HL-60/S4 treated with retinoic acid at 250 ng/mL for 4 days and 3 days (cell line): ENCODE results near the gene CCR6.
"Not testable (repeated sequence)": the region's sequence is repeated elsewhere in the genome, so short reads cannot be mapped to it uniquely, and the experiment has no call there.

ENCODE experiments used
- in situ Hi-C: fragments of 300-500 bp; cut with MboI; formaldehyde crosslinking; loops from 2 replicates; pipeline ENCODE4 v1.7.0; 2022; ENCODE audit warnings: low sequenced_read_pairs

CCR6 gene

GRCh38 chr6:167122827-167123657 is at the start of gene CCR6:
TSS of gene CCR6 (plus strand) at chr6:167123096. CDS start at chr6:167136135, 13,039 bp downstream.
- in situ Hi-C loops: no loop called here

DNA sequence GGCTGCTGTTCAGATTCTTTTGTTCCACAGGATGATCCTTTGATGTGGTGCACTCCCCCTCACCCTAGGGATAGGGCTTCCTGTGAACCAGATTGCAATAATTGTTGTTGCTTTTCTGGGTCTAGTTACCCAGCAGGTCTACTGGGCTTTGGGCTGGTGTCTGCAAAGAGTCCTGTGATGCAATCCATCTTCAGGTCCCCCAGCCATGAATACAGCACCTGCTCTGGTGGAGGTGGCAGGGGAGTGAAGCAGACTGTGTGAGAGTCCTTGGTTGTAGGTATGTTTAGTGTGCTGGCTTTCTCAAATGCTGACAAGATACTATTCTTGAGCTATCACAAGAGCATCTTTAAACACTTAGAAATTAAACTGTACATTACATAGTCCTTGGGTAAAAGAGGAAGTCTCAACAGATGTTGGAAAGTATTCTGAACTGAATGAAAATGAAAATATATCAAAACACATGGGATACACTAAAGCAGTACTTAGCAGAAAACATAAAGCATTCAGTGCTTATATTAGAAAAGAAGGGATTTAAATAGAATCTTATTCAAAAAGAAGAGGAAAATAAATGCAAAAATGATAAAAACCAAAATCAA is 49.1 kb upstream of the CCR6 start:
- in situ Hi-C loops: no loop called here

DNA sequence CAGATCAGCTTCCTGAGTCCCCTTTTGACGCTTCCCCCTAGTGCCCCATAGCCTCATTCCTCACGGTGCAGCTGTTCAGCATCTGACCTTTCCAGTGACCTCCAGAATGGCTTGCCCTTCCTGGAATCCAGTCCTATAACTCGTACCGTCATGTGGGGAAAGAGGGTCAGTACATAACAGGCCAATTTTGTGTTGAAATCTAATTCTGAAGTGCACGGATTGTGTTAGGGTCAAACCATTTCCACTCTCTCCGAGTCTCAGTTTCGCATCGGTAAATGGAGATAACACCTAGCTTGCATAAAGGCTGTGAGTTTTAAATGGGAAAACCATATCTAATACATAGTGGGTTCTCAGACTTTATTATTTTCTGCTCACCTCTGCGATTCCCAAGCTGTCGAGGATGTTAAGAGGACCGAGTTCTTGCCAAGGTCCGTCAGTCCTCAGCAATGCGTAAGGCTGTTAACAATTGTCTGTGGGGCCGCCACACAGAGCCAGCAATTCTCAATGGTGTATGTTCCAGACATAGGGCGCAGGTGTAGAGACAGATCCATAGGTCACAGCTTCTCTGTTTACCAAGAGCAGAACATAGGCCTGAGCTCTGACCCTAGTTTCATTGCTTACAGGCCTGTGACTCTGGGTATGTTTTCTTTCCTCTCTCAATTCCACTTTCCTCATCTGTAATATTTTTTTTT is 45.5 kb upstream of the CCR6 start:
- in situ Hi-C loops: no loop called here

- in situ Hi-C loops: no loop called here
Observed at GRCh38 chr6:167078745-167079144, 44.2 kb upstream of the CCR6 start.

GRCh38 chr6:167079853-167080297 is 43.0 kb upstream of the CCR6 start:
- in situ Hi-C loops: no loop called here

- in situ Hi-C loops: no loop called here
Observed at GRCh38 chr6:167087857-167088354, 35.0 kb upstream of the CCR6 start.

DNA sequence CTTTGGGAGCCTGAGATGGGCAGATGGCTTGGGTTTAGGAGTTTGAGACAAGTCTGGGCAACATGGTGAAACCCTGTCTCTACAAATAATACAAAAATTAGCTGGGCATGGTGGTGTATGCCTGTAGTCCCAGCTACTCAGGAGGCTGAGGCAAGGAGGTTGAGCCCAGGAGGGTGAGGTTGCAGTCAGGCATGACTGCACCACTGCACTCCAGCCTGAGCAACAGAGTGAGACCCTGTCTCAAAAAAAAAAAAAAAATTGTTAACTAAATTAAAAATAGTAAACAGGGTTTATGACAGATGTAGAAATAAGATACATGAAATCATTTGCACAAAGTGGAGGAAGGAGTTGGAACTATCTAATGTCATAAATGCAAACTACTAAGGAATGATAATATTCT is 34.2 kb upstream of the CCR6 start:
- in situ Hi-C loops: not testable (repeated sequence)

DNA sequence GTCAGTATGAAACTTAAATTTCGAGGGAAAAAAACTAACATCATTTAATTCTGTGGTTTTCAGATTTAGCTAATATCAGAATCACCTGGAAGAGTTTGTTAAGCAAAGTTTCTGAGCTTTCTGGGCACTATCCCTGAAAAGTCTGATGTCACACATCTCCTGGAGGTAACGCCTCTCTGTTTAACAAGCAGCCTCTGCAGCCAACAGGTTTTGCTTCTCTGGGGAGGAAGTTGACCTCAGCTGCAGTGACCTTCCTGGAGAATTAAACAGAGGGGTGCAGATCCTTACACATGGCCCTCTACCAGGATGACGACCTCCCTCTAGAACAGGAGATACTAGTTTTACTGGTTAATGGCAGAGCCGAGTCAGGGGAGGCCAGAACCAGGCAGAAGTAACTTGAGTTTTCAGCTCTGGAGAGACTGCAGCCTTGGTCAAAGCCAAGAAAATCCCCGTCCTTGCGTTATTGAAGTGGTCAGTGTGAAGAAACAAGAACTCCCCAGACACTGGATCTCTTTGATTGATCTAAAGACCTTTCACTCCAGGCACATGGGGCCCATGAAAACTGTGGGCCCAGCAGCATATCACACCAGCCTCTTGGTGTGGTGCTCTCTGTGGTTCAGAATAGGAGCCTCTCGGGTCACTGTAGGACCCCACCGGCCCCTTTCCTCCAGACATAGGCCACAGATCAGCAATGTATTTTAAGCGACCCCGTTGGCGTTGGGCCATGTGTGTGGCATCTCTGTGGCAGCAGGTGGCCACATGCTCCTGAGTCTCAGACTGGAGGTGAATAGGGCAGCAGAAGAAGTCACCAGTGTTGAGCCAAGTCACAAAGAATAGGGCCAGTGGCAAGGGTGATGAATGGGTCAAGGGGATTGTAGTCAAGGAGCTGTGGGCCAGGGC is 33.4 kb upstream of the CCR6 start:
- in situ Hi-C loops: no loop called here

GRCh38 chr6:167090171-167090570 is 32.7 kb upstream of the CCR6 start:
- in situ Hi-C loops: no loop called here

- in situ Hi-C loops: no loop called here
Observed at GRCh38 chr6:167091026-167091804, 31.7 kb upstream of the CCR6 start.

DNA sequence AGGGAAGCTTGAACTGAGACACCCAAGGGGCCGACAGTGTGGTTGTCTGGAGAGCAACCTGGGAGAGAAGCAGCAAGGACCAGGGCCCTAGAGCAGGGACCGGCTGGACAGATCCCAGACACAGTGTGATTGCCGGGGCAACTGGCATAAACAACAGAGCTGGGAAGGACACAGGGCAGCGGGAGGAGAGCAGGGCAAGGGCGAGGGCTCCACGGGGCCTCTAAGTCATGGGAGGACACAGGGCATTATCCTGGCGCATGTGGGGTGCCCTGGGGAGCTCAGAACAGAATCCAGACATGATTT is 31.1 kb upstream of the CCR6 start:
- in situ Hi-C loops: no loop called here

GRCh38 chr6:167092672-167093339 is 30.1 kb upstream of the CCR6 start:
- in situ Hi-C loops: no loop called here

- in situ Hi-C loops: no loop called here
Observed at GRCh38 chr6:167093406-167093921, 29.4 kb upstream of the CCR6 start.

DNA sequence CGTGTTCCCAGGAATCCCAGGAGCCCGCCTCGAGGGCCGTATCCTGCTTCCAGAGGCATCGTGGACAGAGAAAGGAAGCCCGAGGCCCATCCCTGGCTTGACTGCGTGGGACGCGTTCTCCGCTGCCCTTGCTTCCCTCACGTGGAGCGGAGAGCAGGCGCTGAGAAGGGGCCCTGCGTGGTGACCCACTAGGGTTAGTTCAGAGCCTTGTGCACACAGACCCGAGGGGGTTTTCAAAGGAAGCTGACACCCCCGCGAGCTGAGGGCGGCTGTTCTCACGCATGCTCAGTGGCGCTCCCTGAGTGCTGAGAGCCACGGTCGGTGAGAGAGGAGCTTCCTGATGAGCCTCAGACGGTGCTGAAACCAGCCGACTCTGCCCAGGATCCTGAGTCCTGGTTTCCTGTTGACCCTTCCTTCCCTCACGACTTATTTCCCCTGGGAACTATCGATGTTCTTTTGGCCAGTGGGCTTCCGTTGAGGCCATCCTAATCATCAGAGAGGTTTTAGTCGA is 28.9 kb upstream of the CCR6 start:
- in situ Hi-C loops: no loop called here

DNA sequence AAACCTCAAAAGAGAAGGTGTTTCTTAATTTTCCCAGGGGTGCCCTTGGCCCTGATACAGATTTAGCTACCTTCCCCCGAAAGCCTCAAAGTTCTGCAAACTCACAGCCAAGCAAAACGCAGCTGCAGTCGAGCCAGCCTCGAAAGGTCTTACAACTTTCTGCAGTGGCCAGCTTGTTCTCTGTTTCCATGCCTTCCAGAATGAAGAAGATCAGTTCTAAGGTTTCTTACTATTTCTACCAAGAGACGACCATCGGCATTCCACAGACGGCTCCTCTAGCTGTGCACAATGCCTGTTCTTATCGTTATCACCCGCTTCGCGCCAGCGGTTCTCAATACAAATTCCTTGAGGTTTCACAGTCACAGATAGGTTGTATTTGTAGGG is 28.5 kb upstream of the CCR6 start:
- in situ Hi-C loops: no loop called here

DNA sequence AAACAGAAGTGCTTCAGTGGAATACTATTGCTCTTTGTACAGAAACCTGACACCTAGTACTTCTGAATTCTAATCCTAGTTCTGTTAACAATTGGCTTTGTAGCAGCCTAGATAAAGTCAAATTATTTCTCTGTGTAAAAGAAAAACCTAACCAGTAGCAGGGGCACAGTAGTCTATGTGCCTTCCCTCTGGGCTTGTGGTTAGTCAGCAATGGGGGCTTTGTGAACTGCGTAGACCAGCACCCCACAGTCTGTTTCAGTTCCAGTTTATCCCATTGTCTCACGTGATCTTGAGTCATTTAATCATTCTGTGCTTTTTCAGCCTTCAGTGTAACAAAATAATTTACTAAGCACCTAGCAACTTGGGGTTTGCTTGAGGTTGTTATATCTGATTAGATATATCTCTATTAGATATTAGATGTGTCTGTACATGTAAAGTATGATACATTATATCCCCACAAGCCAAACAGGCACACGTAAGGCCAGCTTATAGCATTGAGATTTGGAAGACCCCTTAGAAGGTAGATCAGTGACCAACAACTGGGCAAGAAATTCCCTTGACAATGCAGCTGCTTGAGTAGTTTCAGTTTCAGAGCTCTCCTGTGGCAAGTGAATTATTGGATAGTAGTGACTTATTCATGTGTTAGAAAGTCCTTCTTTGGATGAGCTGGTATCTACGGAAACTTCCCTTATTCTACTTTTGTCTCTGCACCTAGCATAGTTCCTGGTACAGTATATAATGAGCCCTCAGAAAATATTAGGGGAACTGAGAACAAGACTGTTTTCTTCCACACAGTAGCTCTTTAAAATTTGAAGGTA is 27.9 kb upstream of the CCR6 start:
- in situ Hi-C loops: no loop called here

DNA sequence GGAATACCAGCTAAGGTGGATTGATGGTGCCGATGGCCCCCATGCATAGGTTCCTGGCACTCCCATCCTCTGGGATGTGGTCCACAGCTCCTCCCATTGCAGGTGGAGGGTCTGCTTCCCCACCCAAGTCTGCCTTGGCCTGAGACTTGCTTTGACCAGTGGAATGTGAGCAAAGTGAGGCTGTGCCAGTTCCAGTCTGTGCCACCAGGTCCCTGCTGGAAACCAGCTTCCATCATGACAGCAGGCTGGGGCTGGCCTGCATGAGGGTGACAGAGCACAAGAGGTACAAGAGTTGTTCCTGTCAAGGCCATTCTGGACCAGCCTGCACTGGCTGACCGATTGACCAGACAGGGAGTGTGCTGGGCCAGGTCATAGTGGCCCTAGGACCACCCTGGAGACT is 27.0 kb upstream of the CCR6 start:
- in situ Hi-C loops: no loop called here

DNA sequence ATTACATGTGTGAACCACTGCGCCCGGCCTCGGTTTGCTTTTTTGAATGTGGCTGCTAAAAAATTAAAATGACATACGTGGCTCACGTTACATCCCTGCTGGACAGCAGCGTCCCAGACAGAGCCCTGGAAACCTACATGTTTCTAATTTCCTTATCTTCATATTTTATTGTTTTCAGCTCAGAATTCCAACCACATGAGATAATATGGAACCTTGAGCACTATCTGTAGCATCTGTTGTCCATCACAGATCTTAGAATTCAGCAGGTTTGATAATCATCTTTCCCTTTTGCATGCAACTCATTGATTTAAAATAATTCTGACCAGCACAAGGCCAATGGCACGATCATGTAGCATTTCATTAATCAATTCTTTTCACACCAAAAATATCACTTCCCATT is 25.9 kb upstream of the CCR6 start:
- in situ Hi-C loops: no loop called here
